HG03354 (cell line): ENCODE results near the gene ZNF138.
"Not testable (repeated sequence)": the region's sequence is repeated elsewhere in the genome, so short reads cannot be mapped to it uniquely, and the experiment has no call there.

ENCODE experiments used
- ATAC-seq: cut with Tn5 transposase; IDR thresholded peaks from one replicate; pipeline ENCODE4 v1.9.1; 2021; ENCODE audit warnings: mild to moderate bottlenecking; ENCODE audit not compliant: unreplicated experiment, poor library complexity, severe bottlenecking

Gene ZNF138

DNA sequence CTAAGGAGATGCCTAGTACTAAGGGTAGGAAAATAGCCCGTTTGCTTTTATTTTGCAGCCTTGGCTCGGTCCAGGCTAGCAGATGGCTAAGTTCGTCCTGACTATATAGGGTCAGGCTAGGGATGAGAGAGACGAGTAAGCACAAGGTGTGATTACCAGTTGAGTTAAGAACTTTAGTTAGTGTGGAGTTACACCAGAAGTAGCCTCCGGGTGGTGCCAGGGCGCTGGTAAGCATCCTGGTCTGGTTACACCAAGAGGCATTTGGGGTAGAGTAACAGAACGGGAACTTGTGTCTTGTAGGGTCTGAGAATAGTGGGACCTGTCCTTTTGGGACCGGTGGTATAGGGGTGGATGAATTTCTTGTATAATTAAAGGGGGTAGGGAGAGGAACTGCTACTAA is 41.6 kb downstream of the ZNF138 start:
- ATAC-seq, result not testable (repeated sequence)

DNA sequence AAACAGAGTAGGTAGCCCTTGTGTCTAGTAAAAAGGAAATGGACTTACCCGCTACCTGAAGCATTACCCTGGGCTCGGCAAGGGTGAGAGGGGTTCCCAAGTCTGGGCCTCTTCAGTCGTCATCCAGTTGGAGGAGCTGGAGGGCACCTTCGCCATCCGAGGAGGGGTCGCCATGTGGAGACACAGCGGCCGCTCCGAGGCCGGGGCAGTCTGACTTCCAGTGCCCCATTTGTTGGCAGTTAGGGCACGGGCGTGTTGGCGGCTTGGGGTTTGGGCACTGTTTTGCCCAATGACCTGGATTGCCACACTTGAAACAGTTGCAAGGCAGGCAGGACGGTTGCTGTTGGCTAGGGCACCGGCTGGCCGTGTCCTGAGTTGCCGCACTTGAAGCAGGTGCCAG is 43.8 kb downstream of the ZNF138 start:
- not testable (repeated sequence) for ATAC-seq

DNA sequence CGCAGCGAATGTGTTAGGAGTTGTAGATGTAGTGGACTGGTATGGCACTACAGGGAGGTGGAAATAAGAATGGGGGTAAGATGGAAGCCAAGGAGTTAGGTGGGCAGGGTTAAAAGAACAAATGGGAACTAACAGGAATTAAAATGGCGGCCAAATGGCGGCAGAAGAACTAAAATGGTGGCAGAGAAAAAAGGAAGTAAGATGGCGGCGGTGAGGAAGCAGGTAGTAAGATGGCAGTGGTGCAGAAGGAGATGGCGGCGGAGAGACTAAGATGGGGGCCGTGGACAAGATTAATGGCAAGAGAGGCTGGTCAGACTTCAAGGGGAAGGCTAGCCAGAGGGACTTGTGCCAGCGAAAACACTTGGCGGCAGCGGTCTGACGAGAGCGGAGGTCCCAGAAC is 44.5 kb downstream of the ZNF138 start:
- ATAC-seq, result no peak

DNA sequence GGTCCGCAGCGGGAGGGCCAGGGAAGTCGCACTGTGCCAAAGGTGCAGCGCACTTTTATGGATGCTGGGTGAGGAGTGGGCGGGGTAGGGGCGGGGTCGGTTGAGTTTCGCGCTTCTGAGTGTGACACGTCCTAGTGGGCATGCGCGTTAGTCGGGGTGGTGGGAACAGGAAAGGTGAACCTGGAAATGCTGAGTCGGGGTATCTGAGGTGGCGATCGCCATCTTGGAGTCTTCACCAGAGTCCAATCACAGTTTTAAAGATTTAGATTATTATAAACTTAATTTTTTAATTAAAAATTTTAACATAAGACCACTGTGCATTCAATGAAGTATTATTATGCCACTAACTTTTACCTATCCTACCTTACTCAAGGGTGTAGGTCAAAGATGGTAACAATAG is 45.7 kb downstream of the ZNF138 start:
- no peak for ATAC-seq

DNA sequence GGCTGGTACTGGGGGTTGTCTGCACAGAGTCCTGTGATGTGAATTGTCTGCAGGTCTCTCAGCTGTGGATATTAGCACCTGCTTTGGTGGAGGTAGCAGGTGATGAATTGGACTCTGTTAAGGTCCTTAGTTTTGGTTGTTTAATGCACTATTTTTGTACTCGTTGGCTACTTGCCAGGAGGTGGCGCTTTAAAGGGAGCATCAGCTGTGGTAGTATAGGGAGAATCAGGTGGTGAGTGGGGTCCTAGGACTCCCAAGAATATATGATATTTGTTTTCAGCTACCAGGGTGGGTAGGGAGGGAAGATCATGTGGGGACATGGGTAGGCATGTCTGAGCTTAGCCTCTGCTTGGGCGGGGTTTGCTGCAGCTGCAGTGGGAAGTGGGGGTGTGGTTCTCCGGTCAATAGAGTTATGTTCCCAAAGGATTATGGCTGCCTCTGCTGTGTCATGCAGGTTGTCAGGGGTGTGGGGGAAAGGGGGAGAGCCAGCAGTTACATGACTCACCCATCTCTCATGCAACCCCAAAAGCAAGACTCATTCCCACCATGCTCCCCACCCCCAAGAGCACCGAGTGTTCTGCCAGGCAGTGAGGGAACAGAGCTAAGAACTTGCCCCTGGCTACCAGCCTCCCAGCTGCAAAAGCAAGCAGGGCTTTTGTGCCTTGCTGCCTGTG is 55.2 kb downstream of the ZNF138 start:
- no peak for ATAC-seq

DNA sequence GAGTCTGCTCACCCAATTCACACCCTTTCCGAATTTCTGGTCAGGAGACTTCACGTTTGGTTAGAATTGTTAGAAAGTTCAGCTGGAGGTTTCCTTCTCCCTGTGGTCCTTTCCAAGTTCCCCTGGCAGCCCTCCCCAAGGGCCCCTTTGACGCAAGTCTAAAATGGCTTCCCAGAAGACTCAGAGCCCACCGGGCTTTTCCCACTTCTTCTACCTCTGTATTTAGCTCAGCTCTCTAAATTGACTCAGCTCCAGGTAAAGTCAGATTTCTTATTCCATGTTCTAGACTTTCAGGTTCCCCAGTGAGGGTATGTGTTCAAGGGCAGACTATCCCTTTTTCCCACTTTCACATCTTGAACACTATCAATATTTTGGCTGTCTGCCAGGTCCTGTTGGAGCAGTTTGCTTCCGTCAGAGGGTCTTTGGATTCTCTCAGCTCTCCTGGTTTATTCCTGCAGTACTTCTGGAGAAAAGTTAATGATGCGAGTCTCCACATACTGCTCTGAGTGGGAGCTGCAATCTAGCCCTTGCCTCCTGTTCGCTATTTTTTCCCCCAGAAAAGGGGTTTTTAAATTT is 55.8 kb downstream of the ZNF138 start:
- ATAC-seq, result no peak

DNA sequence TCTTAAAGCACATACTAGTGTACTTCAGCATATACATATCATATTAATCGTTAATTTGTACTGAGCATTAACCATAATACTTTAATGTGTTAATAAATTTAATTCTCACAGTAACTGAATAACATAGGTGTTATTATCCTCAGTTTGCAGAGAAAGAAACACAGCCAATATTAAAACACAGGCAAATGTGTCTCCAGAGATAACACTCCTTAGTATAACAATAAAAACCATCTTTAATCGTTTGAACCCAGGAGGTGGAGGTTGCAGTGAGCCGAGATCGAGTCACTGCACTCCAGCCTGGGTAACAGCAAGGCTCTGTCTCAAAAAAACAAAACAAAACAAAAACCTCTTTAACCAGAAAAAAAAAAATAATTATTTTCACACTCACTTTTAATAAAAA is 59.5 kb downstream of the ZNF138 start:
- ATAC-seq, result no peak

DNA sequence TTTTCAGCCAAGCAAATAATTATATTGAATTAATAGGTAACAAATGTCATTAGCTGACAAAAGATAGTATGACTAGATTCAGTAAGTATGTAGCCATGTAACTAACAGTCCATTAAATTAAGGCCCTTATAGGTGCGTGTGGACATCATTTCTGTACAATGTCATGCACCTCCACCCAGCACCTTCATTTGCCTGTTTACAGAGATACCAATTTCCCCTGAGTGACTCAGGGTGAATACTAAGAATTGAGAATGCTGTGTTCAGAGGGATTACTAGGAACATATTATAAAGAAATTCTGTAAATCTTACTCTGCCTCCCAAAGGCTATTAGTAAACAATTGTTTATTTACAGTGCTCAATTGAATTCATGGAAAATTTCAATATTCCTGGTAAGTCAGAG is 60.7 kb downstream of the ZNF138 start:
- ATAC-seq, result no peak

DNA sequence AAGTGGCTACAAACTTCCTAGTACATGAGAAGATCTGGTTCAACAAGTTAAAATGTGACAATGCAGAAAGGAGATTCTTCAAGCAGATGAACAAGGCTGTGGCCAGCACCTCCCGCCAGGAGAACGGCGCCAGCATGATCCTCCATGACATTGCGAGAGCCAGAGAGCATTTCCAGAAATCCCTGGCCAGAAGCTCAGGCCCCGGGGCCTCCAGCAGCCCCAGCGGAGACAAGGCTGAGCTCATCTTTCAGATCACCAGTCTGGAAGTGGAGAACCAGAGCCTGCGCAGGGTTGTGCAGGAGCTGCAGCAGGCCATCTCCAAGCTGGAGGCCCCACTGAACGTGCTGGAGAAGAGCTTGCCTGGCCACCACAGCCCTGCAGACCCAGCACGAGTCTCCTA is 68.8 kb downstream of the ZNF138 start:
- ATAC-seq, result no peak

DNA sequence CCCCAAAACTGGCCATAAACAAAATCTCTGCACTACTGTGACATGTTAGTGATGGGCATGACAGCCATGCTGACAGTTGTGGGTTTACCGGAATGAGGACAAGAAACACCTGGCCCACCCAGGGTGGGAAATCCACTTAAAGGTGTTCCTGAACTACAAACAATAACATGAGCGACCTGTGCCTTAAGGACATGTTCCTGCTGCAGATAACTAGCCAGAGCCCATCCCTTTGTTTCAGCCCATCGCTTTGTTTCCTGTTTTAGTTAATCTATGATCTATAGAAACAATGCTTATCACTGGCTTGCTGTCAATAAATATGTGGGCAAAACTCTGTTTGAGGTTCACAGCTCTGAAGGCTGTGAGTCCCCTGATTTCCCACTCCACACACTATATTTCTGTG is 69.3 kb downstream of the ZNF138 start:
- not testable (repeated sequence) for ATAC-seq

DNA sequence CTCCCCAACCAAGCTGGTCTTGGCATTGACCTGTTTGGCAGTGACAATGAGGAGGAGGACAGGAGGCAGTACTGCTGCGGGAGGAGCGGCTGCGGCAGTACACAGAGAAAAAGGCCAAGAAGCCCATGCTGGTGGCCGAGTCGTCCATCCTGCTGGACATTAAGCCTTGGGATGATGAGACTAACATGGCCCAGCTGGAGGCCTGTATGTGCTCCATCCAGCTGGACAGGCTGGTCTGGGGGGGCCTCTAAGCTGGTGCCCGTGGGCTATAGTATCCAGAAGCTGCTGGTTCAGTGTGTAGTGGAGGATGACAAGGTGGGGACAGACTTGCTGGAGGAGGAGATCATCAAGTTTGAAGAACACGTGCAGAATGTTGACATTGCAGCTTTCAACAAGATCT is 69.7 kb downstream of the ZNF138 start:
- no peak for ATAC-seq

DNA sequence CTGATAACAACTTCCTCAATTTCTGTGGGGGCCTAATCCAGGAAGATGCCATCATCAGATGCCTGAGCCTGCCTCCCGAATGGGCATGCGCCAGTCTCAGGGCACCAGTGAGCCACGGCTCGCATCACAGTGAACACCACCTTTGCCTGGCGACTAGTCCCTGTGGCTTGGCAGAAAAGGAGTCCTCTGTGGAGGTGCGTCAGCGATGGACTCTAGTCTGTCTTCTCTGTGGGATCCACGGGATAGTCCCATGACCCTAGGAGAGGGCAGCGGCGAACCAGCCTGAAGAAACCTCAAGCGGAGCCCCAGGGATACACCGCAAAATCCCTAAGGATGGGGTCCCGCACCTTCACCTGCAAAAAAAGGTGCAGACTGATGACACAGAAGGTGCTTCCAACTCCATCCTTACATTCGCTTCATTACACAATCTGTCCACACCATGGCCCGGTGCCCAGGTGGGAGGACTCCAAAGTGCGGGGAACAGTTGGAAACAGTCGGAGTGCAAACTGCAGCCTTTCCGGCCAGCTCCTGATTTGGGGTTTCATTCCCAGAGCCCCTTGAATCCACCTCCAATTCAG is 73.7 kb downstream of the ZNF138 start:
- ATAC-seq, result no peak

DNA sequence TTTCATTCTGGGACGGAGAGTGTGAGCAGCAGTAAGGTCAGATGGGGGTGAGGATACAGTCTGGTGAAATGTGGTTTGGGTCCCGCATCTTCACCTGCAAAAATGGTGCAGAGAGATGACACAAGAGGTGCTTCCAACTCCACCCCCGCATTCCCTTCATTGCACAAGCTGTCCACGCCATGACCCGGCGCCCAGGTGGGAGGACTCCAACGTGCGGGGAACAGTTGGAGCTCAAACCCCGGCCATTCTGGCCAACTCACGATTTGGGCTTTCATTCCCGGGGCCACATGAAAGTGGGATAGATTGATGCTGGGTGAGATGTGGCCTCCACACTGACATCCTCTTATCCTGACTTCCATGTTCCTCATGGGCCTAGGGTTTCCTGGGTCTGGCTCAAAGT is 74.3 kb downstream of the ZNF138 start:
- ATAC-seq, result no peak

DNA sequence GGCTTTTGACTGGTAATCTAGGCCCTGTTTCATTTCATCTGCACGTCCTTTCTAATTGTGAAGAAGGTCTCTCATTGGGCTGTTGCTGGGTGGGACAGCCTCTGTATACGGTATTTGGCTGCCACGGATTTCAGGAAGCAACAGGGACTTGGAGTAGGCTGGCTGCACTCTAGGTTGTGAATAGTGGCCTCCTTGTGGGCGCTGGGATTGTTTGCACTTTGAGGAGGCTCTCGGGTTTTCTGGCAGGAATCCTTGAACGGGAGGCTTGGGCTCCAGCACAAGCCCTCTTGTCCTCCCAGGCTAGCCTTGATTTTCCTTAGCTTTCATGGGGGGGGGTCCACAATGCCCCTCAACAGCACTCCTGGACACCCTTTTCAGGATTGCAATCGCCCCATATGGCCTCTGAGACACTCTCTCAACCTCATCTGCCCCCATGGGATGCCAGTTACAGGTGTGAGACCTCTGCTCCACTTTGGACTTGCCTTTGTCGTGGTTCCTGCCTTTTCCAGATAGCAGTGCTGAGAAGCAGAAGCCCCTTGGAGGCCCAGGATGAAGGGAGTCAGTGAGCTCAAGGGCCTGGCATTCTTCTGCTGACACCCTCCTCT is 75.0 kb downstream of the ZNF138 start:
- ATAC-seq, result no peak

DNA sequence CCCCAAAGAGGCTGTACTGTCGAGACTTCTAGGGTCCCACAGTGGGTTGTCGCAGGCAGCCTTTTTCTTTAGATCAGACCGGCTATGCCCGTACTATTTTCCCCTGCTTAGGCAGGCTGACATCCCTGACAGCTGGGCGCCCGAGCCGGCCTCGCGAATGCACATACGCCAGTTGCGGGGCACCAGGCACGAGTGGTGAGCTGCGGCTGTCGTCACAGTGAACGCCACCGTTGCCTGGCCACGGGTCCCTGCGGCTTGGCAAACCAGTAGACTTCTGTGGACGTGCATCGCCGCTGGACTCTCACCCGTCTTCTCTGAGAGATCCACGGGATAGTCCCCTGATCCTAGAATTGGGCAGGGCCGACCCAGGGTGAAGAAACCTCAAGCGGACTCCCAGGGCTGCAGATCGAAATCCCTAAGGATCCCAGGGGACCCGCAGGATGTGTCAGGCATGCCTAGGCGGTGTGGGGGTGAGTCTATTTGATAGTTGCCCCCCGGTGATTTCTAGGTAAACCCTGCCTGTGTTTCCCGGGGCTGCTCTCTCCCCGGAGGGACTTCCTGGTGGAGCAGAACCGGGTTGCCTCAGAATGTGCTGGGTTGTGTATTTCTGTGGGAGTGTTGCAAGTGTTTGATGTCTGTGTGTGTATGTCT is 75.8 kb downstream of the ZNF138 start:
- ATAC-seq, result no peak

DNA sequence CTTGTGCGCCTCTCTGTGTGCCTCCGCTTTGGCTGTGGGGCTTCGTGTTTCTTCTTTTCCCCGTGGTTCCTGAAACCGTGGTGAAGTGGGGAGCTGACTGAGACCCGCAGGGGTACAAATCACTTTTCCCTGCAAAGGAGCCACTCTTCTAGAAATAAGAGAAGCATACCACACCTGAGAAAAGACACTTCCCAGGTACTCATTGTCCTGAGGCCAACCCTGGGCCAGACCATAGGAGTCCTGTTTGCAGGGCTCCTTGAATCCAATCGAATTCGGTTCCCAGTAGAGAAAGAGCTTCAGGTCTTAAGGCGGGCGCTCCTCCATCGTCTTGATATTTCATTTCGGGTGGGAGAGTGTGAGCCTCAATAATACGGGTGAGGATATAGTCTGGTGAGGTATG is 76.4 kb downstream of the ZNF138 start:
- no peak for ATAC-seq

DNA sequence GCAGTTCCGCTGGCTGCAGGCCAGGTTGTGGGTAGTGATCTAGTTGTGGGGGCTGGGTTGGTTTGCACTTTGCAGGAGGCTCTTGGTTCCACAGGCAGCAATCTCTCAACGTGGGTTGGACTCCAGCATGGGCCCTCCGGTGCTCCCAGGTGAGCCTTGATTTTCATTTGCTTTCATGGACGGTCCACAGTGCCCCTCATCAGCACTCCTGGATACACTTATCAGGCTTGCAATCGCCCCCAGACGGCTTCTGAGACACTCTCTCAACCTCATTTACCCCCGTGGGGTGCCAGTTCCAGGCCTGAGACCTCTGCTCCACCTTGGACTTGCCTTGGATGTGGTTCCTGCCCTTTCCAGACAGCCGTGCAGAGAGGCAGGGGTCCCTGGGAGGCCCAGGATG is 77.5 kb downstream of the ZNF138 start:
- no peak for ATAC-seq

DNA sequence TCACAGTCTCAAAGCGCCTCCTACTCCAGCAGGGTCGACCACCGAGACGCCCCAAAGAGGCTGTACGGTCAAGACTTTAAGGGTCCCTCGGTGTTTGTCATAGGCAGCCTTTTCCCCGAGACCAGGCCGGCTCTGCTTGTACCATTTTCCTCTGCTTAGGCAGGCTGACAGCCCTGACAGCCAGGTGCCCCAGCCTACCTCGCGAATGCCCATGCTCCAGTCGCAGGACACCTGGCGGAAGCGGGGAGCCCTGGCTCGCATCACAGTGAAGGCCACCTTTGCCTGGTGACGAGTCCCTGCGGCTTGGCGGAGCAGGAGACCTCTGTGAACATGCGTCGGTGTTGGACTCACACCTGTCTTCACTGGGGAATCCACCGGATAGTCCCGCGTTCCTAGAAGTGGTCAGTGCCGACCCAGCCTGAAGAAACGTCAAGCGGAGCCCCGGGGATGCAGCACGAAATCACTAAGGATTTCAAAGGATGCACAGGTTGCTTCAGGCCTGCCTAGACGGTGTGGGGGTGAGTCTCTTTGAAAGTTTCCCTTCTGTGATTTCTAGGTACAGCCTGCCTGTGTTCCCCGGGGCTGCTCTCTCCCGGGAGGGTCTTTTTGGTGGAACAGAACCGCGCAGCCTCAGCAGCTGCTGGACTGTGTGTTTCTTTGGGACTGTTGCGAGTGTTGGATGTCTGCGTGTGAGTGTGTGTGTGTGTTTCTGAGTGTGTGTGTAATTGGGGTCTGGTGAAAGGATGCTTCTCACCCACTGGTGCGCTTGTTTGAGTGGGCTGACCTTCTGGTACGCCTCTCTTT is 78.3 kb downstream of the ZNF138 start:
- no peak for ATAC-seq

DNA sequence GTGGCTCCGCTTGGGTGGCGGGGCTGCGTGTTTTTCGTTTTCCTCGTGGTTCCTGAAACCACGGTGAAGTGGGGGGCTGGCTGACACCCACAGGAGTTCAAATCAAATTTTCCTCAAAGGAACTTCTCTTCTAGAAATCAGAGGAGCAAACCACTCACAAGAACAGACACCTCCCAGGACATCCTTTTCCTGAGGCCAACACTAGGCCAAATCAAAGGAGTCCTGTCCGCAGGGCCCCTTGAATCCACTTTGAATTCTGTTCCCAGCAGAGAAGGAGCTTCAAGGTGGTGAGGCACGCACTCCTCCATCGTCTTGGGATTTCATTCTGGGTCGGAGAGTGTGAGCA is 78.9 kb downstream of the ZNF138 start:
- ATAC-seq, result no peak

DNA sequence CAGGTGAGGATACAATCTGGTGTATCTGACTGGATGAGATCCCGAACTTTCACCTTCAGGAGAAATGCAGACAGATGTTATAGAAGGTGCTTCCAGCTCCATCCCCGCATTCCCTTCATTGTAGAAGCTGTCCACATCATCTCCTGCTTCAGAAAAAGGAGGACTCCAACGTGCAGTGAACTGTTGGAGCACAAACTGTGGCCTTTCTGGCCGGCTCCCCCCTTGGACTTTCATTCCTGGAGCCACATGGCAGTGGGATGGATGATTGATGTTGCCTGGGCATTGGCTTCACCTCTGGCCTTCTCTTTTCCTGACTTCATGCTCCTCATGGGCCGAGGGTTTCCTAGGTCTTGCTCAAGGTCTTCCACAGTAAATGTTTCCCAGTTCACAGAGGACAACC is 79.3 kb downstream of the ZNF138 start:
- ATAC-seq, result no peak
